ENCODE results near the gene CHD9. TPM values are rescaled to one million over a fixed set of nuclear protein-coding genes. Genes with fewer than 3 reads are reported as not detected.

CHD9 gene
- polyA plus RNA-seq, 2 donors: 9.2 to 11.1 TPM

DNA sequence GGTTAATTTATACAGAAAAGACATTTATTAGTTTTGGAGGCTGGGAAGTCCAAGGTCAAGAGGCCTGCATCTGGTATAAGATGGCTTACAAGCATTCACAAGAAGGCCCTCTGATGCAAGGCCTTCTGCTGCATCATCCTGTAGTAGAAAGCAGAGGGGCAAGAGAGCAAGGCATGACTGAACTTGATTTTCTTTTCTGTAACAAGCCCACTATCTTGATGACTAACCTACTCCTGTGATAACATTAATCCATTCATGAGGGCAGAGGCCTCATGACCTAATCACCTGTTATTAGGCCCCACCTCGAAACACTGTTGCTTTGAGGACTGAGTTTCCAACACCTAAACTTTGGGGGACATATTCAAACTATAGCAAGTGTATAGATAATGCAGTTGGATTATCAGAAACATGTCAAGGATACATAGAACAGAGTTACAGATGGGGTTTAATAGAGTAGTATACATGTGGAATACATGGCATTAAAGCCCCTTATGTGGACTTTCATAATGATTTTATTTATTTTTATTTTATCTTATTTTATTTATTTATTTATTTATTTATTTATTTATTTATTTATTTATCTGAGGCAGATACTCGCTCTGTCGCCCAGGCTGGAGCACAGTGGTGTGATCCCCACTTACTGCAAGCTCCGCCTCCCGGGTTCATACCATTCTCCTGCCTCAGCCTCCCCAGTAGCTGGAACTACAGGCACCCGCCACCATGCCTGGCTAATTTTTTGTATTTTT is 88.2 kb downstream of the CHD9 start:
- Histone ChIP-seq H3K27me3 (ENCODE audit: control insufficient read depth in 1 of 2, insufficient read depth in 2 of 2, low read length in 2 of 2) (no peaks in the 10 kb centered on the region), H3K4me1 (ENCODE audit: control insufficient read depth in 2 of 2, insufficient read depth in 2 of 2, low read length in 1 of 2) (peaks cover 0 to 2% of the 10 kb centered on the region in 2 donors)
- 92 to 95% methylated on average over 6 of the region's 6 CpGs for WGBS, 2 donors

GRCh38 chr16:53147500-53148065 is 92.8 kb downstream of the CHD9 start:
- Histone ChIP-seq H3K4me1 (ENCODE audit: control insufficient read depth in 2 of 2, insufficient read depth in 2 of 2, low read length in 1 of 2) (peaks cover 0 to 5% of the 10 kb centered on the region in 2 donors), H3K27me3 (ENCODE audit: control insufficient read depth in 1 of 2, insufficient read depth in 2 of 2, low read length in 2 of 2) (no peaks in the 10 kb centered on the region), H3K36me3 (ENCODE audit: control insufficient read depth in 2 of 2, insufficient read depth in 2 of 2, low read length in 1 of 2) (no peaks in the 10 kb centered on the region), H3K4me3 (ENCODE audit: low read depth in 1 of 2, low read length in 2 of 2) (no peak overlapping the region), H3K9me3 (ENCODE audit: control insufficient read depth in 2 of 2, insufficient read depth in 1 of 2, low read depth in 1 of 2, low read length in 1 of 2) (no peaks in the 10 kb centered on the region), H3K27ac (ENCODE audit: low read depth in 2 of 2, low read length in 1 of 2) (no peak overlapping the region)
- 89 to 92% methylated on average over 3 of the region's 3 CpGs for WGBS, 2 donors

More for the DNA sequence above, 88.2 kb downstream of the CHD9 start:
- H3K4me3 ChIP-seq (ENCODE audit: low read depth in 1 of 2, low read length in 2 of 2): no peak overlapping the region
- H3K9me3 ChIP-seq (ENCODE audit: control insufficient read depth in 2 of 2, insufficient read depth in 1 of 2, low read depth in 1 of 2, low read length in 1 of 2): no peaks in the 10 kb centered on the region
- no peak overlapping the region for H3K27ac ChIP-seq (ENCODE audit: low read depth in 2 of 2, low read length in 1 of 2)
- H3K36me3 ChIP-seq (ENCODE audit: control insufficient read depth in 2 of 2, insufficient read depth in 2 of 2, low read length in 1 of 2): no peaks in the 10 kb centered on the region

DNA sequence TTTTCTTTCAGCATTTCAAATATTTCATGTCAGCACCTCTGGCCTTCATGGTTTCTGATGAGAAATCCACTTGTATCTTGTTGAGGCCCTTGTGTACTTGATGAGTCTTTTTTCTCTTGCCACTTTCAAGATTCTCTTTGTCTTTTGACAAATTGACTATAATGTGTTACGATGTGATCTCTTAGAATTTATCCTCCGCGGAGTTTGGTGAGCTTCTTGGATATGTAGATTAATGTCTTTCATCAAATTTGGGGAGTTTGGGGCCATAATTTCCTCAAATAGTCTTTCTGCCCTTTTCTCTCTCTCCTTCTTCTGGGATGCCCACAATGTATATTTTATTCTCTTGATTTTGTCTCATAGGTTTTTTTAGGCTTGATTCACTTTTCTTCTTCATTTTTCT is 96.0 kb downstream of the CHD9 start:
- Histone ChIP-seq H3K36me3 (ENCODE audit: control insufficient read depth in 2 of 2, insufficient read depth in 2 of 2, low read length in 1 of 2) (no peaks in the 10 kb centered on the region), H3K4me3 (ENCODE audit: low read depth in 1 of 2, low read length in 2 of 2) (no peak overlapping the region)

GRCh38 chr16:53152329-53152728 is 97.5 kb downstream of the CHD9 start:
- Histone ChIP-seq H3K4me3 (ENCODE audit: low read depth in 1 of 2, low read length in 2 of 2) (no peak overlapping the region), H3K27ac (ENCODE audit: low read depth in 2 of 2, low read length in 1 of 2) (peak overlapping the region in 1 of 2 donors; percentile 9), H3K36me3 (ENCODE audit: control insufficient read depth in 2 of 2, insufficient read depth in 2 of 2, low read length in 1 of 2) (peaks cover 0 to 7% of the 10 kb centered on the region in 2 donors), H3K27me3 (ENCODE audit: control insufficient read depth in 1 of 2, insufficient read depth in 2 of 2, low read length in 2 of 2) (no peaks in the 10 kb centered on the region), H3K9me3 (ENCODE audit: control insufficient read depth in 2 of 2, insufficient read depth in 1 of 2, low read depth in 1 of 2, low read length in 1 of 2) (no peaks in the 10 kb centered on the region), H3K4me1 (ENCODE audit: control insufficient read depth in 2 of 2, insufficient read depth in 2 of 2, low read length in 1 of 2) (peaks cover 0 to 3% of the 10 kb centered on the region in 2 donors)

More for the DNA sequence above, 96.0 kb downstream of the CHD9 start:
- Histone ChIP-seq H3K27me3 (ENCODE audit: control insufficient read depth in 1 of 2, insufficient read depth in 2 of 2, low read length in 2 of 2) (no peaks in the 10 kb centered on the region), H3K27ac (ENCODE audit: low read depth in 2 of 2, low read length in 1 of 2) (no peak overlapping the region), H3K4me1 (ENCODE audit: control insufficient read depth in 2 of 2, insufficient read depth in 2 of 2, low read length in 1 of 2) (peaks cover 0 to 3% of the 10 kb centered on the region in 2 donors), H3K9me3 (ENCODE audit: control insufficient read depth in 2 of 2, insufficient read depth in 1 of 2, low read depth in 1 of 2, low read length in 1 of 2) (no peaks in the 10 kb centered on the region)
- 96 to 99% methylated on average over 3 of the region's 3 CpGs for WGBS, 2 donors

GRCh38 chr16:53153130-53153529 is 98.3 kb downstream of the CHD9 start:
- Histone ChIP-seq H3K36me3 (ENCODE audit: control insufficient read depth in 2 of 2, insufficient read depth in 2 of 2, low read length in 1 of 2) (peaks cover 0 to 8% of the 10 kb centered on the region in 2 donors), H3K27ac (ENCODE audit: low read depth in 2 of 2, low read length in 1 of 2) (no peak overlapping the region), H3K27me3 (ENCODE audit: control insufficient read depth in 1 of 2, insufficient read depth in 2 of 2, low read length in 2 of 2) (no peaks in the 10 kb centered on the region), H3K9me3 (ENCODE audit: control insufficient read depth in 2 of 2, insufficient read depth in 1 of 2, low read depth in 1 of 2, low read length in 1 of 2) (no peaks in the 10 kb centered on the region), H3K4me1 (ENCODE audit: control insufficient read depth in 2 of 2, insufficient read depth in 2 of 2, low read length in 1 of 2) (peaks cover 0 to 3% of the 10 kb centered on the region in 2 donors), H3K4me3 (ENCODE audit: low read depth in 1 of 2, low read length in 2 of 2) (no peak overlapping the region)

DNA sequence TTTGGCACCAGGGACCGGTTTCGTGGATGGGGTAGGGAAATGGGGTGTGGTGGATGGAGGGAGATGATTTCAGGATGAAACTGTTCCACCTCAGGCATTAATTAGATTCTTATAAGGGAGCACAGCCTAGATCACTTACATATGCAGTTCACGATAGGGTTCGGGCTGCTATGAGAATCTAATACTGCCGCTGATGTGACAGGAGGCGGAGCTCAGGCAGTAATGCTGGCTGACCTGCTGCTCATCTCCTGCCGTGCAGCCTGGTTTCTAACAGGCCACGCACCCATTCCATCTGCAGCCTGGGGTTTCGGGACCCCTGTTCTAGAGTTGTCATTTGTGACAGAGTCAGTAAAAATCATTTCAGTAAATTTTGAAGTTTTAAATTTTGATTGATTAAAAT is 99.7 kb downstream of the CHD9 start:
- 63 to 76% methylated on average over 9 of the region's 9 CpGs for WGBS, 2 donors

DNA sequence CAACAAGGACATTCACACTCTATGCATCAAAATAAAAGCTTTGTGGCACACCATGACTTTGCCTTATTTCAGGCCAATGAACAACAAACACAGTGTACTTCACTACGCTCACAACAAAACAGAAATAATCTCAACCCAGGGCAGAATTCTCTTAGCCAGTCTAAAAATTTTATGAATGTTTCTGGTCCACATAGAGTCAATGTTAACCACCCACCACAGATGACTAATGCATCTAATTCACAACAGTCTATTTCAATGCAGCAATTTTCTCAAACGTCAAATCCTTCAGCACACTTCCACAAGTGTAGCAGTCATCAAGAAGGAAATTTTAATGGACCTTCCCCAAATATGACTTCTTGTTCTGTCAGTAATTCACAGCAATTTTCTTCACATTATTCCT is 101.7 kb downstream of the CHD9 start:
- Histone ChIP-seq H3K9me3 (ENCODE audit: control insufficient read depth in 2 of 2, insufficient read depth in 1 of 2, low read depth in 1 of 2, low read length in 1 of 2) (no peaks in the 10 kb centered on the region), H3K27ac (ENCODE audit: low read depth in 2 of 2, low read length in 1 of 2) (no peak overlapping the region), H3K27me3 (ENCODE audit: control insufficient read depth in 1 of 2, insufficient read depth in 2 of 2, low read length in 2 of 2) (no peaks in the 10 kb centered on the region), H3K36me3 (ENCODE audit: control insufficient read depth in 2 of 2, insufficient read depth in 2 of 2, low read length in 1 of 2) (peaks cover 0 to 8% of the 10 kb centered on the region in 2 donors), H3K4me1 (ENCODE audit: control insufficient read depth in 2 of 2, insufficient read depth in 2 of 2, low read length in 1 of 2) (peaks cover 0 to 3% of the 10 kb centered on the region in 2 donors), H3K4me3 (ENCODE audit: low read depth in 1 of 2, low read length in 2 of 2) (no peak overlapping the region)
- WGBS, 2 donors: 80 to 83% methylated on average over 2 of the region's 2 CpGs

More for the DNA sequence above, 99.7 kb downstream of the CHD9 start:
- Histone ChIP-seq H3K4me3 (ENCODE audit: low read depth in 1 of 2, low read length in 2 of 2) (no peak overlapping the region), H3K36me3 (ENCODE audit: control insufficient read depth in 2 of 2, insufficient read depth in 2 of 2, low read length in 1 of 2) (peaks cover 0 to 8% of the 10 kb centered on the region in 2 donors), H3K27me3 (ENCODE audit: control insufficient read depth in 1 of 2, insufficient read depth in 2 of 2, low read length in 2 of 2) (no peaks in the 10 kb centered on the region), H3K4me1 (ENCODE audit: control insufficient read depth in 2 of 2, insufficient read depth in 2 of 2, low read length in 1 of 2) (peaks cover 0 to 3% of the 10 kb centered on the region in 2 donors), H3K9me3 (ENCODE audit: control insufficient read depth in 2 of 2, insufficient read depth in 1 of 2, low read depth in 1 of 2, low read length in 1 of 2) (no peaks in the 10 kb centered on the region), H3K27ac (ENCODE audit: low read depth in 2 of 2, low read length in 1 of 2) (no peak overlapping the region)

DNA sequence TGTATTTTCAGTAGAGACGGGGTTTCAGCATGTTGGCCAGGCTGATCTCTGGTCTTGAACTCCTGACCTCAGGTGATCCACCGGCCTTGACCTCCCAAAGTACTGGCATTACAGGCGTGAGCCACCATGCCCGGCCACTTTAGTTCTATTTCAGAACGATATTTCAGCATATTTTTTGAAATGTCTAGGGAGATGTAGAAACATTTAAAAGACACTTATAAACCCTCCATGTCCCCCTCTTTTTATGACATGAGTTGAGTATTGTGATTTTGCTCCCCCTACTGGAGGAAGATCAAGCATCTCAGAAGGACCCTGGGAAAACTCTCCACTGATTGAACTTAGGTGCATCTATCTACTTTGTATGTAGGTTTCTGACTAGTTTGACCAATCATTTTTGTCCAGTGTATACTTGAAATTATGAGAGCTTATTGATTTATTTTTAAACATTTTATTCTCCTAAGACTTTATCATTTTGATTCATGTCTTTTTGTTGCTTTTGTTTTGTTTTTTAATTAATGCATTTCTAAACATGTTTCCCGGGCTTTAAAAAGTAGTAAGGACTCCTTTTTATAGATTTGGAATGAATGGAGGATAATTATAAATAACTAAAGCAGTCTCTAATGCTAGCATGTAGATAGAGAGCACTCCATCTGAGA is 105.1 kb downstream of the CHD9 start:
- no peaks in the 10 kb centered on the region for H3K27me3 ChIP-seq (ENCODE audit: control insufficient read depth in 1 of 2, insufficient read depth in 2 of 2, low read length in 2 of 2)
- no peak overlapping the region for H3K27ac ChIP-seq (ENCODE audit: low read depth in 2 of 2, low read length in 1 of 2)
- 73 to 74% methylated on average over 6 of the region's 6 CpGs for WGBS, 2 donors
- no peaks in the 10 kb centered on the region for H3K9me3 ChIP-seq (ENCODE audit: control insufficient read depth in 2 of 2, insufficient read depth in 1 of 2, low read depth in 1 of 2, low read length in 1 of 2)
- no peaks in the 10 kb centered on the region for H3K4me1 ChIP-seq (ENCODE audit: control insufficient read depth in 2 of 2, insufficient read depth in 2 of 2, low read length in 1 of 2)
- peaks cover 0 to 8% of the 10 kb centered on the region in 2 donors for H3K36me3 ChIP-seq (ENCODE audit: control insufficient read depth in 2 of 2, insufficient read depth in 2 of 2, low read length in 1 of 2)
- H3K4me3 ChIP-seq (ENCODE audit: low read depth in 1 of 2, low read length in 2 of 2): no peak overlapping the region

DNA sequence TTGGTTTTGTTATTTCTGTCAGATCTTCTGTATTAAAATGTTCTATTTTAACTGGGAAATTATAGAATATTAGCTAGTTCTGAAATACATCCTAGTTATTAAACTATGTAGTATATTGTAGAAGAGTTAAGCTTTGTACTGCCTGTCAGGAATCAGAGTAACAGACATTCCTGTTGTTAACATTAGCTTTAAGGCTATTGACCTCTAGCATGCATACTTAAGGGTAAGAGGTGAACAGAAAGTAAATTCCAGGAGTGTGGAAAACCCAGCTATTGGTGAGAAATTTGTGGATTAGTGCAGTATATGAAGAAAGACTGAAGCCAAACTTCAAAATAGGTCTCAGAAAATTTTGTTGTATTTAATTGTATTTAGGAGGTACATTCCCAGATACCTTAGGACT is 111.3 kb downstream of the CHD9 start:
- H3K9me3 ChIP-seq (ENCODE audit: control insufficient read depth in 2 of 2, insufficient read depth in 1 of 2, low read depth in 1 of 2, low read length in 1 of 2): no peaks in the 10 kb centered on the region

More for the DNA sequence above, 111.3 kb downstream of the CHD9 start:
- Histone ChIP-seq H3K27ac (ENCODE audit: low read depth in 2 of 2, low read length in 1 of 2) (no peak overlapping the region), H3K36me3 (ENCODE audit: control insufficient read depth in 2 of 2, insufficient read depth in 2 of 2, low read length in 1 of 2) (no peaks in the 10 kb centered on the region), H3K4me3 (ENCODE audit: low read depth in 1 of 2, low read length in 2 of 2) (no peak overlapping the region), H3K27me3 (ENCODE audit: control insufficient read depth in 1 of 2, insufficient read depth in 2 of 2, low read length in 2 of 2) (no peaks in the 10 kb centered on the region), H3K4me1 (ENCODE audit: control insufficient read depth in 2 of 2, insufficient read depth in 2 of 2, low read length in 1 of 2) (no peaks in the 10 kb centered on the region)
